Prostate gland (tissue), 2 donors: ENCODE data around the gene BSND. TPM values are rescaled to one million over a fixed set of nuclear protein-coding genes. Genes with fewer than 3 reads are reported as not detected.

Source experiments
- DNase-seq: peaks from one replicate; pipeline ENCODE4 v3.0.0-alpha.2; 2019; ENCODE audit warnings: low spot score
- H3K27ac ChIP-seq, 2 donors: fragments of 200-600 bp; sonication (generic); 2 replicates each; pipeline ENCODE4 v1.5.1; 2017 to 2019
- H3K27me3 ChIP-seq: fragments of 200-600 bp; sonication (generic); replicated peaks from 2 replicates; pipeline ENCODE4 v1.5.1; 2019; ENCODE audit not compliant: insufficient read depth
- H3K36me3 ChIP-seq, 2 donors: fragments of 200-600 bp; sonication (generic); 1 replicate in 1 of 2; 2 replicates in 1 of 2; pipeline versions ENCODE4 v1.5.1 to v1.8.1; 2017 to 2019
- H3K4me1 ChIP-seq: fragments of 200-600 bp; sonication (generic); replicated peaks from 2 replicates; pipeline ENCODE4 v1.5.1; 2019
- H3K4me3 ChIP-seq, 2 donors: fragments of 200-600 bp; sonication (generic); 2 replicates each; pipeline ENCODE4 v1.5.1; 2017 to 2019
- H3K9me3 ChIP-seq: fragments of 200-600 bp; sonication (generic); 2 replicates; pipeline ENCODE4 v1.5.1; 2017
- CTCF ChIP-seq, 4 experiments: fragments of 200-600 bp in 2 of 4; fragments of 450-650 bp in 2 of 4; sonication (generic) in 2 of 4; IDR thresholded peaks; 1 replicate in 3 of 4; 2 replicates in 1 of 4; pipeline ENCODE4 v1.5.1; 2016 to 2019; ENCODE audit warnings: antibody characterized with exemption in 4 of 4, mild to moderate bottlenecking in 2 of 4, moderate library complexity in 2 of 4
- POLR2A ChIP-seq: fragments of 450-650 bp; IDR thresholded peaks from one replicate; pipeline ENCODE4 v1.6.1; 2016; ENCODE audit warnings: antibody characterized with exemption, mild to moderate bottlenecking
- POLR2AphosphoS5 ChIP-seq: sonication (generic); formaldehyde crosslinking; IDR thresholded peaks from one replicate; pipeline ENCODE4 v1.6.1; 2017; ENCODE audit warnings: antibody characterized with exemption
- WGBS: methylation state at CpG from one replicate; pipeline ENCODE4 v1.1.5; 2018; 5-methylcytosine and 5-hydroxymethylcytosine counted together
- intact Hi-C: fragments of 100-400 bp; cut with DNase I; formaldehyde crosslinking; loops from one replicate; pipeline ENCODE4 v1.14.2; 2022
- total RNA-seq, 2 donors: library from RNA; depleted of rRNA; stranded (reverse); fragments of >200 nt; gene quantifications; one replicate each; pipeline ENCODE4 v1.1.0, GENCODE V29; 2016

Gene BSND
- total RNA-seq, 2 donors from 2014 or later: 0.11 TPM; not detected in 1

- no peaks in the 10 kb centered on the region for H3K36me3 ChIP-seq
- WGBS: 62% methylated on average over 8 of the region's 9 CpGs
- intact Hi-C loops: no loop called here
- DNase-seq: no peak
- no peaks in the 10 kb centered on the region for H3K27me3 ChIP-seq
- H3K9me3 ChIP-seq: no peaks in the 10 kb centered on the region
- no peak overlapping the region for H3K4me3 ChIP-seq
- no peaks in the 10 kb centered on the region for H3K4me1 ChIP-seq
- no peak for TF ChIP-seq POLR2A
- TF ChIP-seq POLR2AphosphoS5: no peak
- TF ChIP-seq CTCF (IDR thresholded peaks at IDR 0.05): no peak
- H3K27ac ChIP-seq: no peak overlapping the region
These were observed 51.5 kb downstream of the BSND start for GRCh38 chr1:55050283-55050682.

GRCh38 chr1:55051169-55051568 lies 52.4 kb downstream of the BSND start:
- DNase-seq: no peak
- Histone ChIP-seq H3K27ac (no peak overlapping the region), H3K9me3 (no peaks in the 10 kb centered on the region), H3K36me3 (no peaks in the 10 kb centered on the region), H3K4me3 (no peak overlapping the region), H3K27me3 (no peaks in the 10 kb centered on the region), H3K4me1 (no peaks in the 10 kb centered on the region)
- intact Hi-C loops: no loop called here
- 92% methylated on average over 5 of the region's 5 CpGs for WGBS
- TF ChIP-seq POLR2A (no peak), POLR2AphosphoS5 (no peak), CTCF (IDR thresholded peaks at IDR 0.05) (no peak)

- no peak overlapping the region for H3K27ac ChIP-seq
- no peaks in the 10 kb centered on the region for H3K27me3 ChIP-seq
- H3K36me3 ChIP-seq: no peaks in the 10 kb centered on the region
- intact Hi-C loops: no loop called here
- WGBS: 86% methylated on average over 9 of the region's 9 CpGs
- DNase-seq: no peak
- H3K4me3 ChIP-seq: no peak overlapping the region
- no peaks in the 10 kb centered on the region for H3K4me1 ChIP-seq
- H3K9me3 ChIP-seq: no peaks in the 10 kb centered on the region
- TF ChIP-seq POLR2AphosphoS5 (no peak), CTCF (IDR thresholded peaks at IDR 0.05) (no peak)
These were observed 52.9 kb downstream of the BSND start for GRCh38 chr1:55051621-55052020.

GRCh38 chr1:55052221-55053142 lies 53.7 kb downstream of the BSND start:
- Histone ChIP-seq H3K27me3 (no peaks in the 10 kb centered on the region), H3K27ac (no peak overlapping the region), H3K9me3 (no peaks in the 10 kb centered on the region), H3K4me1 (no peaks in the 10 kb centered on the region), H3K36me3 (no peaks in the 10 kb centered on the region), H3K4me3 (no peak overlapping the region)
- no peak for TF ChIP-seq POLR2A
- no peak for TF ChIP-seq POLR2AphosphoS5
- TF ChIP-seq CTCF (IDR thresholded peaks at IDR 0.05): no peak
- WGBS: 89% methylated on average over 29 of the region's 29 CpGs
- intact Hi-C loops: no loop called here
- no peak for DNase-seq
